ENCODE data around the gene GLI1. TPM values are rescaled to one million over a fixed set of nuclear protein-coding genes. Genes with fewer than 3 reads are reported as not detected.

Gene GLI1
- total RNA-seq, 1 donor from 2014 or later: 0.77 TPM

GRCh38 chr12:57518176-57518919 is 58.8 kb downstream of the GLI1 start:
- peaks cover 46% of the 10 kb centered on the region for H3K36me3 Mint-ChIP-seq (ENCODE audit: low read depth, unreplicated experiment)
- no peak for TF ChIP-seq CTCF (IDR thresholded peaks at IDR 0.05; ENCODE audit: unreplicated experiment)
- peak overlapping the region; percentile 55 for H3K27ac Mint-ChIP-seq (ENCODE audit: unreplicated experiment)
- DNase-seq (ENCODE audit: low spot score): no peak
- no peaks in the 10 kb centered on the region for H3K9me3 Mint-ChIP-seq (ENCODE audit: unreplicated experiment)
- H3K4me1 Mint-ChIP-seq (ENCODE audit: unreplicated experiment): peaks cover 33% of the 10 kb centered on the region
- H3K27me3 Mint-ChIP-seq (ENCODE audit: unreplicated experiment): peaks cover 20% of the 10 kb centered on the region
- peak overlapping the region; percentile 40 for H3K4me3 Mint-ChIP-seq (ENCODE audit: unreplicated experiment)

- Mint-ChIP-seq H3K4me3 (ENCODE audit: unreplicated experiment) (peak overlapping the region; percentile 94), H3K36me3 (ENCODE audit: low read depth, unreplicated experiment) (peaks cover 47% of the 10 kb centered on the region), H3K27me3 (ENCODE audit: unreplicated experiment) (peaks cover 28% of the 10 kb centered on the region), H3K9me3 (ENCODE audit: unreplicated experiment) (no peaks in the 10 kb centered on the region), H3K4me1 (ENCODE audit: unreplicated experiment) (peaks cover 39% of the 10 kb centered on the region), H3K27ac (ENCODE audit: unreplicated experiment) (peak overlapping the region; percentile 92)
- no peak for DNase-seq (ENCODE audit: low spot score)
- no peak for TF ChIP-seq CTCF (IDR thresholded peaks at IDR 0.05; ENCODE audit: unreplicated experiment)
Observed at GRCh38 chr12:57518920-57519795, 59.6 kb downstream of the GLI1 start.

GRCh38 chr12:57519796-57520052 is 60.1 kb downstream of the GLI1 start:
- H3K36me3 Mint-ChIP-seq (ENCODE audit: low read depth, unreplicated experiment): peaks cover 47% of the 10 kb centered on the region
- DNase-seq (ENCODE audit: low spot score): no peak
- peaks cover 31% of the 10 kb centered on the region for H3K27me3 Mint-ChIP-seq (ENCODE audit: unreplicated experiment)
- H3K4me1 Mint-ChIP-seq (ENCODE audit: unreplicated experiment): peaks cover 45% of the 10 kb centered on the region
- H3K27ac Mint-ChIP-seq (ENCODE audit: unreplicated experiment): peak overlapping the region; percentile 92
- peak overlapping the region; percentile 94 for H3K4me3 Mint-ChIP-seq (ENCODE audit: unreplicated experiment)
- no peaks in the 10 kb centered on the region for H3K9me3 Mint-ChIP-seq (ENCODE audit: unreplicated experiment)
- TF ChIP-seq CTCF (IDR thresholded peaks at IDR 0.05; ENCODE audit: unreplicated experiment): no peak

GRCh38 chr12:57520053-57520818 is 60.7 kb downstream of the GLI1 start, which contains the start of gene DDIT3:
Gene DDIT3, minus strand, starts transcription at chr12:57520514. Its CDS starts 3,108 bp downstream, at chr12:57517406.
- Mint-ChIP-seq H3K27me3 (ENCODE audit: unreplicated experiment) (peaks cover 31% of the 10 kb centered on the region), H3K9me3 (ENCODE audit: unreplicated experiment) (no peaks in the 10 kb centered on the region), H3K4me3 (ENCODE audit: unreplicated experiment) (peak within 1 kb of the TSS; percentile 94), H3K36me3 (ENCODE audit: low read depth, unreplicated experiment) (peaks cover 46% of the 10 kb centered on the region), H3K4me1 (ENCODE audit: unreplicated experiment) (peaks cover 46% of the 10 kb centered on the region), H3K27ac (ENCODE audit: unreplicated experiment) (peak within 1 kb of the TSS; percentile 92)
- DNase-seq (ENCODE audit: low spot score): peak; percentile 99
- no peak for TF ChIP-seq CTCF (IDR thresholded peaks at IDR 0.05; ENCODE audit: unreplicated experiment)

All from endothelial cell (in vitro differentiated cells).